ENCODE results near the gene ZC3H4. TPM values are rescaled to one million over a fixed set of nuclear protein-coding genes. Genes with fewer than 3 reads are reported as not detected.

Gene ZC3H4
- 17.0 and 17.4 TPM in 2 replicates for polyA plus RNA-seq (2013)

- H3K9me3 ChIP-seq (ENCODE audit: insufficient read depth, low read depth, low read length): no peaks in the 10 kb centered on the region
- H4K8ac ChIP-seq (ENCODE audit: low read depth, low read length): peak within 1 kb of the TSS; percentile 99
- peak within 1 kb of the TSS; percentile 77 for H3K4me3 ChIP-seq (ENCODE audit: low read depth, low read length)
- WGBS (ENCODE audit: extremely low coverage, insufficient coverage, insufficient read length): no CpG with 5 or more reads among the region's 59 CpGs
- peak within 1 kb of the TSS; percentile 75 for H3K4ac ChIP-seq (ENCODE audit: low read depth, low read length)
- H2AFZ ChIP-seq (ENCODE audit: insufficient read depth, low read length, poor library complexity): peak within 1 kb of the TSS; percentile 32
- H2BK12ac ChIP-seq (ENCODE audit: low read length): no peak within 1 kb of the TSS
- H3K4me1 ChIP-seq (ENCODE audit: control insufficient read depth in 1 of 2, insufficient read depth in 2 of 2, low read length in 2 of 2): peaks cover 0 to 2% of the 10 kb centered on the region in 2 experiments
- peaks cover 18% of the 10 kb centered on the region for H3K79me2 ChIP-seq (ENCODE audit: control insufficient read depth, insufficient read depth, low read length, poor library complexity)
- peak within 1 kb of the TSS; percentile 99 for H4K12ac ChIP-seq (ENCODE audit: low read depth, low read length)
- peak within 1 kb of the TSS; percentile 91 for H3K18ac ChIP-seq (ENCODE audit: low read length)
- H2BK5ac ChIP-seq (ENCODE audit: low read depth, low read length, poor library complexity): peak within 1 kb of the TSS; percentile 98
- DNase-seq: peak; percentile 100
- H4K91ac ChIP-seq (ENCODE audit: low read depth, low read length): peak within 1 kb of the TSS; percentile 99
- peaks cover 26% of the 10 kb centered on the region for H3K79me1 ChIP-seq (ENCODE audit: low read length)
- peak within 1 kb of the TSS; percentile 85 for H3K4me2 ChIP-seq (ENCODE audit: low read length)
- H3K27me3 ChIP-seq (ENCODE audit: insufficient read depth, low read length): no peaks in the 10 kb centered on the region
- H3K14ac ChIP-seq (ENCODE audit: low read length): peak within 1 kb of the TSS; percentile 96
- peak within 1 kb of the TSS; percentile 99 for H3K27ac ChIP-seq (ENCODE audit: low read depth, low read length)
- H2BK120ac ChIP-seq (ENCODE audit: insufficient read depth, low read length, poor library complexity): peak within 1 kb of the TSS; percentile 94
- H3K23ac ChIP-seq (ENCODE audit: low read length): no peak within 1 kb of the TSS
- H3K9ac ChIP-seq (ENCODE audit: low read length): peak within 1 kb of the TSS; percentile 99
- H3K36me3 ChIP-seq (ENCODE audit: control insufficient read depth in 1 of 2, insufficient read depth in 2 of 2, low read length in 2 of 2): peaks cover 0 to 2% of the 10 kb centered on the region in 2 experiments
- H2AK5ac ChIP-seq (ENCODE audit: low read length): peak within 1 kb of the TSS; percentile 93
These were observed at the start of gene ZC3H4 for GRCh38 chr19:47112997-47113849. Gene ZC3H4 (minus strand): TSS chr19:47113776. CDS start chr19:47112584, 1,192 bp downstream.

GRCh38 chr19:47161876-47162489, 48.4 kb upstream of the ZC3H4 start:
- Histone ChIP-seq H4K8ac (ENCODE audit: low read depth, low read length) (no peak overlapping the region), H3K9ac (ENCODE audit: low read length) (no peak overlapping the region), H2BK5ac (ENCODE audit: low read depth, low read length, poor library complexity) (no peak overlapping the region), H3K14ac (ENCODE audit: low read length) (no peak overlapping the region), H3K4me2 (ENCODE audit: low read length) (no peak overlapping the region), H4K91ac (ENCODE audit: low read depth, low read length) (no peak overlapping the region), H2BK120ac (ENCODE audit: insufficient read depth, low read length, poor library complexity) (no peak overlapping the region), H3K79me1 (ENCODE audit: low read length) (peaks cover 16% of the 10 kb centered on the region), H3K36me3 (ENCODE audit: control insufficient read depth in 1 of 2, insufficient read depth in 2 of 2, low read length in 2 of 2) (peaks cover 16 to 19% of the 10 kb centered on the region in 2 experiments), H3K23ac (ENCODE audit: low read length) (no peak overlapping the region), H2AFZ (ENCODE audit: insufficient read depth, low read length, poor library complexity) (no peak overlapping the region), H3K18ac (ENCODE audit: low read length) (no peak overlapping the region), H4K12ac (ENCODE audit: low read depth, low read length) (no peak overlapping the region), H3K4me1 (ENCODE audit: control insufficient read depth in 1 of 2, insufficient read depth in 2 of 2, low read length in 2 of 2) (peaks cover 10 to 22% of the 10 kb centered on the region in 2 experiments), H3K79me2 (ENCODE audit: control insufficient read depth, insufficient read depth, low read length, poor library complexity) (peaks cover 6% of the 10 kb centered on the region), H3K4ac (ENCODE audit: low read depth, low read length) (no peak overlapping the region), H2AK5ac (ENCODE audit: low read length) (no peak overlapping the region), H3K27ac (ENCODE audit: low read depth, low read length) (no peak overlapping the region), H3K9me3 (ENCODE audit: insufficient read depth, low read depth, low read length) (peaks cover 2% of the 10 kb centered on the region), H3K27me3 (ENCODE audit: insufficient read depth, low read length) (no peaks in the 10 kb centered on the region), H3K4me3 (ENCODE audit: low read depth, low read length) (no peak overlapping the region), H2BK12ac (ENCODE audit: low read length) (no peak overlapping the region)
- no CpG with 5 or more reads among the region's 3 CpGs for WGBS (ENCODE audit: extremely low coverage, insufficient coverage, insufficient read length)
- DNase-seq: peak in 1 of 2 donors; percentile 61

GRCh38 chr19:47158879-47159503, 45.4 kb upstream of the ZC3H4 start:
- no peak overlapping the region for H3K4me2 ChIP-seq (ENCODE audit: low read length)
- no peak overlapping the region for H3K18ac ChIP-seq (ENCODE audit: low read length)
- peak in 1 of 2 donors; percentile 17 for DNase-seq
- no peak overlapping the region for H3K4me3 ChIP-seq (ENCODE audit: low read depth, low read length)
- H2BK12ac ChIP-seq (ENCODE audit: low read length): no peak overlapping the region
- no peak overlapping the region for H2AK5ac ChIP-seq (ENCODE audit: low read length)
- no peaks in the 10 kb centered on the region for H3K9me3 ChIP-seq (ENCODE audit: insufficient read depth, low read depth, low read length)
- no peak overlapping the region for H4K8ac ChIP-seq (ENCODE audit: low read depth, low read length)
- no peak overlapping the region for H3K23ac ChIP-seq (ENCODE audit: low read length)
- H3K79me1 ChIP-seq (ENCODE audit: low read length): peaks cover 19% of the 10 kb centered on the region
- H4K91ac ChIP-seq (ENCODE audit: low read depth, low read length): peak overlapping the region; percentile 87
- no peak overlapping the region for H3K9ac ChIP-seq (ENCODE audit: low read length)
- H4K12ac ChIP-seq (ENCODE audit: low read depth, low read length): no peak overlapping the region
- H2AFZ ChIP-seq (ENCODE audit: insufficient read depth, low read length, poor library complexity): no peak overlapping the region
- no peak overlapping the region for H2BK120ac ChIP-seq (ENCODE audit: insufficient read depth, low read length, poor library complexity)
- no peak overlapping the region for H2BK5ac ChIP-seq (ENCODE audit: low read depth, low read length, poor library complexity)
- peaks cover 25% of the 10 kb centered on the region in 2 experiments for H3K36me3 ChIP-seq (ENCODE audit: control insufficient read depth in 1 of 2, insufficient read depth in 2 of 2, low read length in 2 of 2)
- peak overlapping the region; percentile 91 for H3K27ac ChIP-seq (ENCODE audit: low read depth, low read length)
- H3K27me3 ChIP-seq (ENCODE audit: insufficient read depth, low read length): no peaks in the 10 kb centered on the region
- H3K79me2 ChIP-seq (ENCODE audit: control insufficient read depth, insufficient read depth, low read length, poor library complexity): peaks cover 6% of the 10 kb centered on the region
- H3K14ac ChIP-seq (ENCODE audit: low read length): peak overlapping the region; percentile 78
- peak overlapping the region; percentile 43 for H3K4ac ChIP-seq (ENCODE audit: low read depth, low read length)
- H3K4me1 ChIP-seq (ENCODE audit: control insufficient read depth in 1 of 2, insufficient read depth in 2 of 2, low read length in 2 of 2): peaks cover 16 to 25% of the 10 kb centered on the region in 2 experiments
- no CpG with 5 or more reads among the region's 7 CpGs for WGBS (ENCODE audit: extremely low coverage, insufficient coverage, insufficient read length)

GRCh38 chr19:47158367-47158791, 44.8 kb upstream of the ZC3H4 start:
- Histone ChIP-seq H3K27me3 (ENCODE audit: insufficient read depth, low read length) (no peaks in the 10 kb centered on the region), H3K9ac (ENCODE audit: low read length) (no peak overlapping the region), H2BK5ac (ENCODE audit: low read depth, low read length, poor library complexity) (peak overlapping the region; percentile 80), H2AK5ac (ENCODE audit: low read length) (peak overlapping the region; percentile 25), H2AFZ (ENCODE audit: insufficient read depth, low read length, poor library complexity) (peak overlapping the region; percentile 8), H3K79me1 (ENCODE audit: low read length) (peaks cover 19% of the 10 kb centered on the region), H3K9me3 (ENCODE audit: insufficient read depth, low read depth, low read length) (no peaks in the 10 kb centered on the region), H4K91ac (ENCODE audit: low read depth, low read length) (peak overlapping the region; percentile 87), H3K14ac (ENCODE audit: low read length) (peak overlapping the region; percentile 78), H3K18ac (ENCODE audit: low read length) (peak overlapping the region; percentile 56), H3K4me1 (ENCODE audit: control insufficient read depth in 1 of 2, insufficient read depth in 2 of 2, low read length in 2 of 2) (peaks cover 16 to 25% of the 10 kb centered on the region in 2 experiments), H3K4me2 (ENCODE audit: low read length) (peak overlapping the region; percentile 49), H2BK12ac (ENCODE audit: low read length) (peak overlapping the region; percentile 87), H3K36me3 (ENCODE audit: control insufficient read depth in 1 of 2, insufficient read depth in 2 of 2, low read length in 2 of 2) (peaks cover 24% of the 10 kb centered on the region in 2 experiments), H4K8ac (ENCODE audit: low read depth, low read length) (peak overlapping the region; percentile 67), H4K12ac (ENCODE audit: low read depth, low read length) (peak overlapping the region; percentile 36), H3K4me3 (ENCODE audit: low read depth, low read length) (no peak overlapping the region), H2BK120ac (ENCODE audit: insufficient read depth, low read length, poor library complexity) (peak overlapping the region; percentile 67), H3K23ac (ENCODE audit: low read length) (no peak overlapping the region), H3K4ac (ENCODE audit: low read depth, low read length) (peak overlapping the region; percentile 43), H3K27ac (ENCODE audit: low read depth, low read length) (peak overlapping the region; percentile 91), H3K79me2 (ENCODE audit: control insufficient read depth, insufficient read depth, low read length, poor library complexity) (peaks cover 6% of the 10 kb centered on the region)
- DNase-seq: no peak
- no CpG with 5 or more reads among the region's 8 CpGs for WGBS (ENCODE audit: extremely low coverage, insufficient coverage, insufficient read length)

Data from trophoblast cell (in vitro differentiated cells and primary cell).